ENCODE data around the gene KCNH1. TPM values are rescaled to one million over a fixed set of nuclear protein-coding genes. Genes with fewer than 3 reads are reported as not detected.

KCNH1 gene
- total and polyA plus RNA-seq, 3 donors from 2014 or later: 1.5 to 4.2 (median 2.8) TPM

DNA sequence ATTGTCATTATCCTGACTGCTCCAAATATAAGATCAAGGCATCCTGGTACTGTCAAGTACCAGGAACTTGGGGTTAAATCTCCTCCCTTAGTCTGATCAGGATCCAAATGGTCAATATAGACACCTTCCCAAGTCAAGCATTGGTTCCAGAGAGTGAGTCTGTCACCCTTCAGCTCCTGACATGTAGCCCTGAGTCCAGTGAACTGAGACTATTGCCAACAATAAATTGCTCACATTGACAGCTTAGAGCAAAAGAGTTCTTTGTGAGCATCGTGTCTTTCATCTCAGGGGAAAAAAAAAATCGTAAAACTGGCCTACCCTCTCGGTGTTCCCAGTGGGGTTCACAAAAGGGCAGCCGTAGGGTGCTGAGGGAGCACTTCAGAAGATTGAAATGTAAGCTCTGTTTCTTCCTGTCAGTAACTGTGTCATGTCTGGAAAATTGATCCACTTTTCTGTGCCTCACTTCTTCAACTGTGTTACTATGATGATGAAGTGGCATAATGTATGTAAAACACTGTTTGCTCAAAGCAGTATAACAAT, 228.5 kb downstream of the KCNH1 start:
- H3K4me1 ChIP-seq: no peaks in the 10 kb centered on the region
- H3K36me3 ChIP-seq (ENCODE audit: low read depth, missing control alignments): no peaks in the 10 kb centered on the region
- H3K4me3 ChIP-seq: no peak overlapping the region
- 28 to 52% methylated on average over 4 of the region's 4 CpGs for WGBS, 2 donors
- no peak for DNase-seq
- no peaks in the 10 kb centered on the region for H3K27me3 ChIP-seq
- intact Hi-C loops (cut with DNase I; ENCODE audit: low total_unique reads): no loop called here
- H3K9me3 ChIP-seq: no peaks in the 10 kb centered on the region
- no peak overlapping the region for H3K27ac ChIP-seq
- TF ChIP-seq, protein P1, sequence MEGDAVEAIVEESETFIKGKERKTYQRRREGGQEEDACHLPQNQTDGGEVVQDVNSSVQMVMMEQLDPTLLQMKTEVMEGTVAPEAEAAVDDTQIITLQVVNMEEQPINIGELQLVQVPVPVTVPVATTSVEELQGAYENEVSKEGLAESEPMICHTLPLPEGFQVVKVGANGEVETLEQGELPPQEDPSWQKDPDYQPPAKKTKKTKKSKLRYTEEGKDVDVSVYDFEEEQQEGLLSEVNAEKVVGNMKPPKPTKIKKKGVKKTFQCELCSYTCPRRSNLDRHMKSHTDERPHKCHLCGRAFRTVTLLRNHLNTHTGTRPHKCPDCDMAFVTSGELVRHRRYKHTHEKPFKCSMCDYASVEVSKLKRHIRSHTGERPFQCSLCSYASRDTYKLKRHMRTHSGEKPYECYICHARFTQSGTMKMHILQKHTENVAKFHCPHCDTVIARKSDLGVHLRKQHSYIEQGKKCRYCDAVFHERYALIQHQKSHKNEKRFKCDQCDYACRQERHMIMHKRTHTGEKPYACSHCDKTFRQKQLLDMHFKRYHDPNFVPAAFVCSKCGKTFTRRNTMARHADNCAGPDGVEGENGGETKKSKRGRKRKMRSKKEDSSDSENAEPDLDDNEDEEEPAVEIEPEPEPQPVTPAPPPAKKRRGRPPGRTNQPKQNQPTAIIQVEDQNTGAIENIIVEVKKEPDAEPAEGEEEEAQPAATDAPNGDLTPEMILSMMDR (IDR thresholded peaks at IDR 0.05): no peak
- no peak for TF ChIP-seq POLR2A (IDR thresholded peaks at IDR 0.05)

DNA sequence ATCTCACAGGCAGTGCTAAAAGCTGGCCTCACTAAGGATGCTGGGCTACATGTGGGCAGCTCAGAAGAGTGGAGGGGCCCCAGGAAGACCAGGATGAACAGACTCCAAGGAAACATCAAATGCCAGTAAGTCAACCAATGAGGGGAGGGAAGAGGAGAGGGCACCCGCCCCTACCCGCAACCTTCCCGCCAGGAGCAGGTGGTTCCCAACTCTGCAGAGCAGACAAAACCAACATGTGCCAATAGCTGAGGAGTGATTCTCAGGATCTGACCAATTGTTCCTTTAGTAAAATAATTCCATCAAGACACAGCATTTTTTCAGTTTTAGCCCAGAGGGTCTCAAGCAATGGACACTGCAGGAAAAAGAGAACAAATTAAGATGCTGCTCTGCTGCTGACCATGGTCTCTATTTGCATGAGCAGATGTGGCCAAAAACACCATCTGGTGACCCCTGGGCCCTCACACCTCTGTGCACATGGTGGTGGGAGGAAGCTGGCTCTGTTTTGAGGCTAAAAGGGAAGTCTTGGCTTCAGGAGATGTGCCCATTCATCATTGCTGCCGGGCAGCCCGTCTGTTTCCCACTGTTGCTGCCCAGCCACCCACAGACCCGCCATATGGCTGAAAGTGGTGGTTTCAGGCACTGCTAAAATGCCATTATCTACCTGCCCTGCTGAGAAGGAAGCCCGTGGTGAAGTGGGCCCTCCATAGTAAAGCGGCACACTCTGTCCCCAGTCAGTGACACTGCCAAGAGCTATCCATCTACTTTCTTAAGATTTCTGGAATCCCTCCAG, 231.8 kb downstream of the KCNH1 start:
- Histone ChIP-seq H3K9me3 (no peaks in the 10 kb centered on the region), H3K4me3 (no peak overlapping the region), H3K27me3 (no peaks in the 10 kb centered on the region), H3K36me3 (ENCODE audit: low read depth, missing control alignments) (no peaks in the 10 kb centered on the region), H3K27ac (no peak overlapping the region), H3K4me1 (no peaks in the 10 kb centered on the region)
- TF ChIP-seq, protein P1 (IDR thresholded peaks at IDR 0.05): no peak
- no peak for TF ChIP-seq POLR2A (IDR thresholded peaks at IDR 0.05)
- WGBS, 2 donors: 61 to 68% methylated on average over 7 to 8 of the region's 8 CpGs
- intact Hi-C loops (cut with DNase I; ENCODE audit: low total_unique reads): no loop called here
- no peak for DNase-seq

DNA sequence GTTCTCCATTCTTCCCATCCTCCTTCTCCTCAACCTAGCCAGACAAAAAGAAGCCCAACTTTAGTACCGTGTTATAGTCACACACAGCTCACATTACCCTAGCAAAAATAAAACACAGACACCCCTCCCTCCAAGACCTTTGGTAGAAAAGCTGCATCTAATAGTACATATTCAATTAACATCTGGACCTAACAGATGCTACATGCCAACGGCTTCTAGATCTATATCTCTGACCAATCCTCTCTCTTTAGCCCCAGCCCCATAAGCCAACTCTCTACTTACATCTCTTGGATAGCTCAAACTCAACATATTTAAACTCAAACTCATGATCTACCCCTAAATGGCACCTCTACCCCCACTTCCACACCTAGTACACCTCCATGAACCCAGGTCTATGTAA, 233.1 kb downstream of the KCNH1 start:
- Histone ChIP-seq H3K4me3 (no peak overlapping the region), H3K27ac (no peak overlapping the region), H3K4me1 (no peaks in the 10 kb centered on the region), H3K27me3 (no peaks in the 10 kb centered on the region), H3K36me3 (ENCODE audit: low read depth, missing control alignments) (no peaks in the 10 kb centered on the region), H3K9me3 (no peaks in the 10 kb centered on the region)
- 64 to 70% methylated on average over 2 of the region's 2 CpGs for WGBS, 2 donors
- TF ChIP-seq, protein P1 (IDR thresholded peaks at IDR 0.05): no peak
- TF ChIP-seq POLR2A (IDR thresholded peaks at IDR 0.05): no peak
- no peak for DNase-seq
- intact Hi-C loops (cut with DNase I; ENCODE audit: low total_unique reads): no loop called here

DNA sequence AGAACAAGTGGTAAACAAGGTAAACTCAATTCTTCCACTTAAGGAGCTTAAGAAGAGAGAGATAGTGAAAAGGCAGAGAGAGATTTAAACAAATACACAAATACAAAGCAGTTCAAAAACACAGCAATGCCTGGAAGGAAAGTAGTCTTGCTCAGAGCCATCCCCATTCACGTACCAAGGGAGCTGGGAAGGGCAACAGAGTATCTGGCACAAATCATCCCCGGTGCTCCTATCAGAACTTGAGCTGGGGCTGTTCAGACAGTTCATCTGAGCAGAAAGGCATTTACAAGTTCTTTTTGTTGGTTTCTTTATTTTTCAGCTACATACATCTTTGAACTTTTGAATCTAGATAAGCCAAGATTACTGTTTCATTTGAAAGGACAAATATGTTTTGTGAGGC, 233.9 kb downstream of the KCNH1 start:
- peak; percentile 27 for DNase-seq
- no peaks in the 10 kb centered on the region for H3K36me3 ChIP-seq (ENCODE audit: low read depth, missing control alignments)
- no peaks in the 10 kb centered on the region for H3K9me3 ChIP-seq
- 45 to 52% methylated on average over 2 of the region's 2 CpGs for whole genome bisulfite sequencing, 2 donors
- intact Hi-C loops (cut with DNase I; ENCODE audit: low total_unique reads): no loop called here
- no peaks in the 10 kb centered on the region for H3K4me1 ChIP-seq
- no peak overlapping the region for H3K4me3 ChIP-seq
- H3K27ac ChIP-seq: no peak overlapping the region
- H3K27me3 ChIP-seq: no peaks in the 10 kb centered on the region
- TF ChIP-seq, protein P1 (IDR thresholded peaks at IDR 0.05): no peak
- no peak for TF ChIP-seq POLR2A (IDR thresholded peaks at IDR 0.05)

DNA sequence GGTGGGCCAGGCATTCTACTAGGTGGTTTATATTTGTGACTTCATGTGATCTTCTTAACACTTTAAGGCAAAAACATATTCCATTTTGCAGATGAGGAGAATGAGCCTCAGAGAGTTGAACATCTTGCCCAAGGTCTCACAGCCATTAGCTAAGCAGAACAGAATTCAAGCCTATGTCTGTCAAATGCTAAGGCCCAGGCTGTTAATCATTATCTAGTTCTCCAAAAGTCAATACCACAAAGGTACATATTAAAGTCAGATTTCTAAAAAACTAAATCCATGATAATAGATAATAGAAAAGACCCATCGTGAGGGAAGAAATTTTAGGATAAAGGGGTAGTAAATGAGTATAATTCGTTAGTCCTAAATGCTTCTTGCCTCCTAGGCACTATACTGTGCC, 234.3 kb downstream of the KCNH1 start:
- TF ChIP-seq, protein P1 (IDR thresholded peaks at IDR 0.05): no peak
- no peak for TF ChIP-seq POLR2A (IDR thresholded peaks at IDR 0.05)
- Histone ChIP-seq H3K36me3 (ENCODE audit: low read depth, missing control alignments) (no peaks in the 10 kb centered on the region), H3K27ac (no peak overlapping the region), H3K4me3 (no peak overlapping the region), H3K9me3 (no peaks in the 10 kb centered on the region), H3K27me3 (no peaks in the 10 kb centered on the region), H3K4me1 (no peaks in the 10 kb centered on the region)
- intact Hi-C loops (cut with DNase I; ENCODE audit: low total_unique reads): no loop called here
- 69 to 74% methylated on average over 2 of the region's 2 CpGs for WGBS, 2 donors
- no peak for DNase-seq

Measured in testis (tissue), 3 donors.